GM21381 (cell line): ENCODE data around the gene FANCI.

Source experiments
- ATAC-seq: cut with Tn5 transposase; IDR thresholded peaks from one replicate; pipeline ENCODE4 v1.9.1; 2021; ENCODE audit warnings: mild to moderate bottlenecking, moderate library complexity; ENCODE audit not compliant: unreplicated experiment

Gene FANCI

GRCh38 chr15:89359471-89360293 is 115.9 kb downstream of the FANCI start:
- ATAC-seq, result no peak

GRCh38 chr15:89360294-89360971 is 116.7 kb downstream of the FANCI start:
- no peak for ATAC-seq

GRCh38 chr15:89361451-89362202 is 117.8 kb downstream of the FANCI start:
- no peak for ATAC-seq

GRCh38 chr15:89362203-89363101 is 118.7 kb downstream of the FANCI start:
- ATAC-seq, result no peak

GRCh38 chr15:89363133-89363532 is 119.4 kb downstream of the FANCI start:
- no peak for ATAC-seq

- no peak for ATAC-seq
Observed at GRCh38 chr15:89363770-89364169, 120.0 kb downstream of the FANCI start.

GRCh38 chr15:89364341-89364740 is 120.6 kb downstream of the FANCI start:
- ATAC-seq, result no peak

GRCh38 chr15:89364741-89365450 is 121.1 kb downstream of the FANCI start:
- no peak for ATAC-seq

GRCh38 chr15:89365462-89366065 is 121.8 kb downstream of the FANCI start:
- ATAC-seq, result no peak
